GM21737 (cell line): ENCODE data around the gene NIP7.
A peak's percentile ranks its signal among the peaks of the same experiment; 100 is the strongest.

Experiments
- ATAC-seq: cut with Tn5 transposase; IDR thresholded peaks from one replicate; pipeline ENCODE4 v1.9.1; 2021; ENCODE audit warnings: mild to moderate bottlenecking, moderate library complexity; ENCODE audit not compliant: unreplicated experiment

The NIP7 gene

GRCh38 chr16:69318177-69318910, 21.2 kb upstream of the NIP7 start:
- no peak for ATAC-seq

- no peak for ATAC-seq
Measured at GRCh38 chr16:69318911-69319289, 20.7 kb upstream of the NIP7 start.

- no peak for ATAC-seq
Measured at GRCh38 chr16:69319381-69319780, 20.2 kb upstream of the NIP7 start.

GRCh38 chr16:69319826-69320739, 19.5 kb upstream of the NIP7 start:
- no peak for ATAC-seq

- no peak for ATAC-seq
Measured at GRCh38 chr16:69320740-69321073, 18.9 kb upstream of the NIP7 start.

GRCh38 chr16:69321080-69321479, 18.5 kb upstream of the NIP7 start:
- no peak for ATAC-seq

- no peak for ATAC-seq
Measured at GRCh38 chr16:69322343-69322742, 17.2 kb upstream of the NIP7 start.

DNA sequence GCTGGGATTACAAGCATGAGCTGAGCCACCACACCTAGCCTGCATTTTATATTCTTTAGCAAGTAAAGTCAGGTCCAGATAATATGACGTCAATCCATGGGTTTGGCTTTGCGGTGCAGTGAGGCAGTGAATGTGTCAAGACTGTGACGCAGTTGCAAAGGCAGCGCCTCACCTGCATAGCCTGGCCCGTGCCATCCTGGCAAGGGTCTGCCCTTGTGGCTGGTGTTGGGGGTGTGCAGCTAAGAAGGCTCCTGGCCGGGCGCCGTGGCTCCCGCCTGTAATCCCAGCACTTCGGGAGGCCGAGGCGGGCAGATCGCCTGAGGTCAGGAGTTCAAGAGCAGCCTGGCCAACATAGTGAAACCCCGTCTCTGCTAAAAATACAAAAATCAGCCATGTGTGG, 16.2 kb upstream of the NIP7 start:
- no peak for ATAC-seq

DNA sequence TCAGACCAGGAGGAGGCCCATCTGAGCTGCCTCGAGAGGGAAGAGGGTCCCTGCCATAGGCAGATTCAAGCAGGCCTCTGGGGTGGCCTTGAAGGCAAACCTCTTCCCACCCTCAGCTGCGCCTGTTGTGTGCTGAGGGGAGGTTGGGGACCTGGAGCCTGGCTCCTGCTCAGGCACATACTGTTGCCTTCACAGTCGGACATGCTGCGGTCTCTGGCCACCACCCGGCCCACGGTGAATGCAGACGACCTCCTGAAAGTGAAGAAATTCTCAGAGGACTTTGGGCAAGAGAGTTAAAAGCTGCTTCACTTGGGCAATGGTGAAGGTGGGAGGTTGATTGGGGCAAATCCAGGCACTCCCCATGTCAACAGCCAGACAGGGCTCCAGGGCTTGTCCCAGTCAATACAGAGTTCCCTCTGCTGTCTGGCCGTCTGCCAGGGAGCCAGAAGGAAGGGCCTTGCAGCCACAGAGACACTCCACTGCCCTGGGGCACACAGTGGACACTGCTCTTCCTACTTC, 15.5 kb upstream of the NIP7 start:
- ATAC-seq: no peak

- no peak for ATAC-seq
Measured at GRCh38 chr16:69324585-69325253, 14.9 kb upstream of the NIP7 start.

- ATAC-seq: no peak
Measured at GRCh38 chr16:69325784-69326171, 13.8 kb upstream of the NIP7 start.

DNA sequence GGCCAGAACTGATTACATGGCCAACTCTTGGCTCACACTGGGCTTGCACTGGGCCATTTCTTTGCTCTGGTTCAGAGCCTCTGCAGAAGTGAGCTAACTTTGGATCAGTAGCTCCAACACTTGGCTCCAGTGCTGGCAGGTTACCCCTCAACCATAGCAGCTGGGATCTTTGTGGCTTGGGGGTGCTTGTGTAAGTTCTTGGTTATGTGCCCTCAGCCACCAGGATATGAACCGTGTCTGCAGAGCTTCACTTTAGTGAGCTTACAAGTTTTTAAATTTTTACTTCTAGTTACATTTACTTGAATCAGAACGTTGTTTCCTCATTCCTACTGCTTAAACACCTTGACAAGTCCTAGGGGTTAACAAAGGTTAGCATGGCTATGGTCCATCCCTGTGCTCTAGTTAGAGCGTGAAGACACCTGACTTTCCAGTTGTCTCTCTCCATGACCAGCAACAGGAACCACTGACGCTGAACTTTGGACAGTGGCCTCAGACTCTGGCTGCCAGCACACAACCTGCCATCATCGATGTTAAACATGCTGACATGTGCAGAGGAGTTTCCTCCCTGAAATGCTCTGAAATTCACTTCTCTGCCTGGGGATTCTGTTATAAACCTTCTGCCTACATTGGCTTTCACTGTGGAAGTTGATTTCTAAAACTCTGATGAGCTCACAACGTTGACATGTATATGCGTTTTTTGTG, 13.2 kb upstream of the NIP7 start:
- no peak for ATAC-seq

GRCh38 chr16:69327585-69328310, 11.8 kb upstream of the NIP7 start:
- no peak for ATAC-seq

DNA sequence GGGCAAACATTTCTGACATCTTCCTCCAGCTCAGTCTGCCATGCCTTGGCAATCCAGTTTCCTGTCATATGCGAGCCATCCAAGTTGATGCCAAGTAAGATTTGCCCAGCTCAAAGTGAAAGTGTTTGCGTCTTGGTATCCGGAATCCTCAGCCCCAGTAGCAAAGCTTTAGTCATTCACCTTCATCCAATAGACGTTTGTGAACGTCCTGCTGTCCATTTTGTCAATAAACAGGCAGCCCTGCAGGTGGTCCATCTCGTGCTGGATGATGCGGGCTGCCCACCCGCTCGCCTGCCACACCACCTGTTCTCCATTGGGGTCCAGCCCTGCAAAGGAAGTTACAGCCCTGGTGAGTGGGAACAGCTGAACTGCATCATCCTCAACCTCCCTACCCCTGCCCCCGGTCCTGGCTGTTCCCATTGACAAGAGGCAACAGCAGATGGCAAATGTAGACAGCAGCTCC, 10.7 kb upstream of the NIP7 start:
- no peak for ATAC-seq

DNA sequence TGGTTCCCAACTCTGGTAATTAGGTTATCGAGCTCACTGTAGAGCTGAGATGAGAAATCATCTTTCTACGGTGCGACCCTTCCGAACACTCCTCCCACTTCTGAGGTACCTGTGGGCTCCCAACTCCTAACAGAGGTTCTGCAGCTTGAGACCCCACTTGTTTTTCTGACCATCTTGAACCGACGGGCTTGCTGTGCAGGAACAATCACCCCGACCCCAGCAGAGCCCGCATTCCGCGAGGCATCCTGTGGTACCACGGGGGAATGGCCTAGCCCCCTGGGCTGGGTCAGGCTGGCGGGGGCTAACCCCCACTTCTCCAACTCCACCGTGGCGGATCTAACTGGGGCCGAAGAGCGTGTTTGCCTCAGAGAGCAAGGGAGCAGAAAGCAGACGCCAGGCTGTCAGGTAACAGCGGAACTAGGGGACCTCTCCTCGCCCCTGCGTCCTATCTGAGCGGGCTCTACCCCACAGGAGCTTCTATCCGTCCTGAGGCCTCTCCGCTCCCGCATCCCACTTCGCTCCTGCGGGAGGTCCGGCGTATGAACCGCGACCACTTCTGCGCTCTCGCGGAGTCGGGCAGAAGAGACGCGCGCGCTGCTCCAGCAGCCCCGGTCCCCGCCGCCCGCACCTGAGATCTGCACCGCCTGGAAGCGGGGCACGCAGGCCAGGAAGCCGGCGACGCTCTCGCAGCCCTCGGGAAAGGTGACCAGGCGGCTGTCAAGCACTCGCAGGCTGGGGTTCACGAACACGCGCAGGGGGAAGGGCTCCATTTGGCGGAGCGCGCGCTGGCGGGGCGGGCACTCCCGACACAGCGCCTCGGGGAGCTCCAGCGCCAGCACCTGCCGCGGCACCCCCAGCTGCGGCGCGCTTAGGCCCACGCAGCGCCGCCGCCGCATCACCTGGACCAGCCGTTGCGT, 9.9 kb upstream of the NIP7 start:
- ATAC-seq: peak; percentile 22

- ATAC-seq: peak; percentile 88
Measured at GRCh38 chr16:69330286-69331109, 9.1 kb upstream of the NIP7 start, which contains the start of gene PDF. Gene PDF (minus strand): TSS chr16:69330588. CDS start chr16:69330570, 18 bp downstream.

DNA sequence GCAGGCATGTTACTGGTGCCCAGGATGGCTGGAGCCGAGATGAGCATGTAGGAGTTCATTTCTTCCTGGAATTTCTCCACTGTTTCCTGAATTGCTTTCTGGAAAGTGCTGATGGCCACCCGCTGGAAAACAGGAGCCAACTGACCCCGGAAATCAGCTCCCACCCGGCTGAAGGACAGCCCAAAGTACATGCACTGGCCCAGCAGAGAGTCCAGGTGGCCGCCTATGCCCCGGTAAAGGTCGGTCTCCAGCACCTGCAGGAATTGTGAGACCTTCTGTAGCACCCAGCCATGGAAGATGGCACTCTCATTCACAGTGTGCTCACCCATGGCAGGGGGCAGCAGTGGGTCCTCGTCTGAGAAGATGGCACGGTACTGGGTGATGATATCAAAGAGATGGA, 4.9 kb upstream of the NIP7 start:
- no peak for ATAC-seq
